Skeletal muscle tissue (tissue), 4 donors: ENCODE results near the gene PAOX. TPM values are rescaled to one million over a fixed set of nuclear protein-coding genes. Genes with fewer than 3 reads are reported as not detected.
"Not testable (repeated sequence)": the region's sequence is repeated elsewhere in the genome, so short reads cannot be mapped to it uniquely, and the experiment has no call there.

ENCODE experiments used
- H3K27ac ChIP-seq: one replicate; pipeline ENCODE4 v1.7.0; 2013; ENCODE audit warnings: mild to moderate bottlenecking, low read depth, low read length, inconsistent platforms
- H3K27me3 ChIP-seq, 3 donors: one replicate each; pipeline ENCODE4 v1.7.0; 2013; ENCODE audit warnings: low read length in 3 of 3; ENCODE audit not compliant: control insufficient read depth in 3 of 3, insufficient read depth in 3 of 3
- H3K36me3 ChIP-seq, 3 donors: one replicate each; pipeline ENCODE4 v1.7.0; 2013; ENCODE audit warnings: low read length in 3 of 3; ENCODE audit not compliant: control insufficient read depth in 3 of 3, insufficient read depth in 3 of 3
- H3K4me1 ChIP-seq, 3 donors: one replicate each; pipeline ENCODE4 v1.7.0; 2013; ENCODE audit warnings: low read length in 3 of 3, mild to moderate bottlenecking in 3 of 3; ENCODE audit not compliant: control insufficient read depth in 3 of 3, insufficient read depth in 3 of 3
- H3K4me3 ChIP-seq, 3 donors: one replicate each; pipeline ENCODE4 v1.7.0; 2013; ENCODE audit warnings: low read length in 3 of 3
- H3K9ac ChIP-seq, 3 donors: one replicate each; pipeline ENCODE4 v1.7.0; 2013; ENCODE audit warnings: low read length in 3 of 3, mild to moderate bottlenecking in 3 of 3, moderate library complexity in 2 of 3, low read depth in 1 of 3
- H3K9me3 ChIP-seq, 3 donors: one replicate each; pipeline ENCODE4 v1.7.0; 2013; ENCODE audit warnings: low read length in 3 of 3; ENCODE audit not compliant: control insufficient read depth in 3 of 3
- total RNA-seq: library from RNA; depleted of rRNA; stranded (reverse); fragments of >200 nt; gene quantifications from one replicate; pipeline ENCODE4 v1.2.3, GENCODE V29; 2014
- donor health status: Osteomylitis.

The PAOX gene
- total RNA-seq, 1 donor from 2014 or later = 7.3 TPM

- Histone ChIP-seq H3K36me3 (peaks cover 40 to 45% (median 43%) of the 10 kb centered on the region in 3 donors), H3K27me3 (no peaks in the 10 kb centered on the region), H3K9ac (no peak overlapping the region), H3K4me1 (no peaks in the 10 kb centered on the region), H3K4me3 (no peak overlapping the region), H3K9me3 (no peaks in the 10 kb centered on the region), H3K27ac (no peak overlapping the region)
These were observed 16.2 kb upstream of the PAOX start for GRCh38 chr10:133362846-133363245.

- Histone ChIP-seq H3K27me3 (no peaks in the 10 kb centered on the region), H3K36me3 (peaks cover 58 to 63% (median 59%) of the 10 kb centered on the region in 3 donors), H3K27ac (no peak overlapping the region), H3K4me1 (no peaks in the 10 kb centered on the region), H3K4me3 (no peak overlapping the region), H3K9ac (no peak overlapping the region), H3K9me3 (no peaks in the 10 kb centered on the region)
These were observed 14.2 kb upstream of the PAOX start for GRCh38 chr10:133364645-133365431.

- Histone ChIP-seq H3K4me3 (no peak overlapping the region), H3K9ac (no peak overlapping the region), H3K36me3 (peaks cover 66 to 71% (median 66%) of the 10 kb centered on the region in 3 donors), H3K9me3 (no peaks in the 10 kb centered on the region), H3K4me1 (no peaks in the 10 kb centered on the region), H3K27ac (no peak overlapping the region), H3K27me3 (no peaks in the 10 kb centered on the region)
These were observed 13.5 kb upstream of the PAOX start for GRCh38 chr10:133365461-133366129.

- no peaks in the 10 kb centered on the region for H3K27me3 ChIP-seq
- H3K4me1 ChIP-seq = no peaks in the 10 kb centered on the region
- H3K9ac ChIP-seq = no peak overlapping the region
- H3K27ac ChIP-seq = no peak overlapping the region
- no peak overlapping the region for H3K4me3 ChIP-seq
- peaks cover 66 to 73% (median 67%) of the 10 kb centered on the region in 3 donors for H3K36me3 ChIP-seq
- H3K9me3 ChIP-seq = no peaks in the 10 kb centered on the region
These were observed 13.0 kb upstream of the PAOX start for GRCh38 chr10:133366130-133366478.

- Histone ChIP-seq H3K36me3 (peaks cover 67 to 73% (median 68%) of the 10 kb centered on the region in 3 donors), H3K9ac (no peak overlapping the region), H3K27me3 (no peaks in the 10 kb centered on the region), H3K4me1 (peaks cover 0 to 3% (median 0%) of the 10 kb centered on the region in 3 donors), H3K27ac (no peak overlapping the region), H3K9me3 (no peaks in the 10 kb centered on the region), H3K4me3 (no peak overlapping the region)
These were observed 12.3 kb upstream of the PAOX start for GRCh38 chr10:133366751-133367150.

- H3K36me3 ChIP-seq = peaks cover 61 to 66% (median 61%) of the 10 kb centered on the region in 3 donors
These were observed 11.6 kb upstream of the PAOX start for GRCh38 chr10:133367461-133367860.

GRCh38 chr10:133368153-133368552, 10.9 kb upstream of the PAOX start:
- H3K4me3 ChIP-seq = no peak overlapping the region
- no peak overlapping the region for H3K27ac ChIP-seq
- peaks cover 5 to 9% (median 6%) of the 10 kb centered on the region in 3 donors for H3K4me1 ChIP-seq
- H3K9me3 ChIP-seq = no peaks in the 10 kb centered on the region
- no peaks in the 10 kb centered on the region for H3K27me3 ChIP-seq
- H3K9ac ChIP-seq = no peak overlapping the region
- H3K36me3 ChIP-seq = peaks cover 54 to 60% (median 58%) of the 10 kb centered on the region in 3 donors

More at GRCh38 chr10:133367461-133367860, 11.6 kb upstream of the PAOX start:
- H3K4me3 ChIP-seq, H3K4me1 ChIP-seq, H3K27me3 ChIP-seq, H3K9ac ChIP-seq, H3K27ac ChIP-seq, H3K9me3 ChIP-seq: not testable (repeated sequence)

- Histone ChIP-seq H3K4me1 (peaks cover 6 to 14% (median 9%) of the 10 kb centered on the region in 3 donors), H3K27ac (no peak overlapping the region), H3K27me3 (no peaks in the 10 kb centered on the region), H3K36me3 (peaks cover 44 to 48% (median 45%) of the 10 kb centered on the region in 3 donors), H3K9ac (no peak overlapping the region), H3K9me3 (no peaks in the 10 kb centered on the region), H3K4me3 (no peak overlapping the region)
These were observed 8.9 kb upstream of the PAOX start for GRCh38 chr10:133370030-133370786.

GRCh38 chr10:133372507-133372906, 6.6 kb upstream of the PAOX start:
- Histone ChIP-seq H3K9ac (peak overlapping the region in 1 of 3 donors; percentile 60), H3K9me3 (no peaks in the 10 kb centered on the region), H3K4me3 (peak overlapping the region in 2 of 3 donors; percentile 41 to 46), H3K27me3 (no peaks in the 10 kb centered on the region), H3K4me1 (peaks cover 6 to 18% (median 9%) of the 10 kb centered on the region in 3 donors), H3K27ac (no peak overlapping the region), H3K36me3 (peaks cover 27 to 30% (median 28%) of the 10 kb centered on the region in 3 donors)
